LNCaP clone FGC (cell line): ENCODE measurements around the gene FNDC7.
A peak's percentile ranks its signal among the peaks of the same experiment; 100 is the strongest.

Source experiments
- DNase-seq: peaks from one replicate; pipeline ENCODE4 v3.0.0-alpha.2; 2011; ENCODE audit warnings: low read depth
- H3K4me3 ChIP-seq: 2 replicates; pipeline ENCODE4 v1.5.1; 2011; ENCODE audit warnings: mild to moderate bottlenecking, low read depth, low read length, control low read depth
- TF ChIP-seq, protein P1 (sequence below): IDR thresholded peaks from 2 replicates; pipeline ENCODE4 v1.5.1; 2012; ENCODE audit warnings: mild to moderate bottlenecking; ENCODE audit not compliant: control insufficient read depth, insufficient read depth; ENCODE audit errors: extremely low read depth

The FNDC7 gene

GRCh38 chr1:108708691-108709660 is 3.7 kb upstream of the FNDC7 start:
- H3K4me3 ChIP-seq = no peak overlapping the region
- TF ChIP-seq, protein P1, sequence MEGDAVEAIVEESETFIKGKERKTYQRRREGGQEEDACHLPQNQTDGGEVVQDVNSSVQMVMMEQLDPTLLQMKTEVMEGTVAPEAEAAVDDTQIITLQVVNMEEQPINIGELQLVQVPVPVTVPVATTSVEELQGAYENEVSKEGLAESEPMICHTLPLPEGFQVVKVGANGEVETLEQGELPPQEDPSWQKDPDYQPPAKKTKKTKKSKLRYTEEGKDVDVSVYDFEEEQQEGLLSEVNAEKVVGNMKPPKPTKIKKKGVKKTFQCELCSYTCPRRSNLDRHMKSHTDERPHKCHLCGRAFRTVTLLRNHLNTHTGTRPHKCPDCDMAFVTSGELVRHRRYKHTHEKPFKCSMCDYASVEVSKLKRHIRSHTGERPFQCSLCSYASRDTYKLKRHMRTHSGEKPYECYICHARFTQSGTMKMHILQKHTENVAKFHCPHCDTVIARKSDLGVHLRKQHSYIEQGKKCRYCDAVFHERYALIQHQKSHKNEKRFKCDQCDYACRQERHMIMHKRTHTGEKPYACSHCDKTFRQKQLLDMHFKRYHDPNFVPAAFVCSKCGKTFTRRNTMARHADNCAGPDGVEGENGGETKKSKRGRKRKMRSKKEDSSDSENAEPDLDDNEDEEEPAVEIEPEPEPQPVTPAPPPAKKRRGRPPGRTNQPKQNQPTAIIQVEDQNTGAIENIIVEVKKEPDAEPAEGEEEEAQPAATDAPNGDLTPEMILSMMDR = 0 out of 2 replicates have a peak, but pooled peaks have one; percentile 17
- DNase-seq = no peak

- H3K4me3 ChIP-seq = no peak overlapping the region
- TF ChIP-seq, protein P1 = no peak
- DNase-seq = no peak
Observed at GRCh38 chr1:108715932-108716331, 3.2 kb downstream of the FNDC7 start.

DNA sequence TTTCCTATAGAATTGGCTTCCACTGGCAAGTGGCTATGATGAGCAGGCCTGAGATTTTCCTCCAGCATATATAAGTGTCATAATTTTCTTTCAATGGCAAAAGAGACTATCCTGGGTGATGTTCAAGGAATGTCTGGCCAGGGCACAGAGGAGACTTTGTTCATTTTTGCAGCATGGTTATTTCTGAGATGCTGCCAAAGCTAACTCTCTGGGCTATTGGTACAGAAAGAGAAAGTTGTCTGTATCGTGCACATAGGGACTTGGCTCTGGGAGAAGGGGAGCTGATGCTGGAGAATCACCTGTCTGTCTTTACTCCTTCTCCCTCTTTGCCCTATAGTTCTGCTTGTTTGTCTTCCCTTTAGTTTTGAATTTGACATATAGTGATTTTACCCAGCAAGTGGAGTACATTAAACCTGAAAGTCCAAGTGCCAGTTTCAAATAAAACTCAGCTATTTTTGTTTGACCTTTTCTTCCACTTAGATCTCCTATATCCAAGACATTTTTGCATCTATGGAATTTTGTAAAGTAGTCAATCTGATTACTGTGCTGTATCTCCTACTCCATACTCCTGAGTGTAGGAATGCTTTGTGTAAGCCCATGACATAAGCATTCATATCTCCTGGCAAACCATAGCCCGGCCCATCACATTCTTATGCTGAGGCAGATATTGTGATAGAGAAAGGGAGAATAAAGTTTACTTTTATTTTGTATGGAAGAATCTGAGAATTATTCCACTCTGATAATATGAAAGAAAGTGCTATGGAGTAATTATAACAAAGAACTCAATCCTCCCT is 3.9 kb downstream of the FNDC7 start:
- no peak for DNase-seq
- no peak overlapping the region for H3K4me3 ChIP-seq
- TF ChIP-seq, protein P1 = no peak

- TF ChIP-seq, protein P1 = no peak
- no peak for DNase-seq
- H3K4me3 ChIP-seq = no peak overlapping the region
Observed at GRCh38 chr1:108717774-108718316, 5.1 kb downstream of the FNDC7 start.

DNA sequence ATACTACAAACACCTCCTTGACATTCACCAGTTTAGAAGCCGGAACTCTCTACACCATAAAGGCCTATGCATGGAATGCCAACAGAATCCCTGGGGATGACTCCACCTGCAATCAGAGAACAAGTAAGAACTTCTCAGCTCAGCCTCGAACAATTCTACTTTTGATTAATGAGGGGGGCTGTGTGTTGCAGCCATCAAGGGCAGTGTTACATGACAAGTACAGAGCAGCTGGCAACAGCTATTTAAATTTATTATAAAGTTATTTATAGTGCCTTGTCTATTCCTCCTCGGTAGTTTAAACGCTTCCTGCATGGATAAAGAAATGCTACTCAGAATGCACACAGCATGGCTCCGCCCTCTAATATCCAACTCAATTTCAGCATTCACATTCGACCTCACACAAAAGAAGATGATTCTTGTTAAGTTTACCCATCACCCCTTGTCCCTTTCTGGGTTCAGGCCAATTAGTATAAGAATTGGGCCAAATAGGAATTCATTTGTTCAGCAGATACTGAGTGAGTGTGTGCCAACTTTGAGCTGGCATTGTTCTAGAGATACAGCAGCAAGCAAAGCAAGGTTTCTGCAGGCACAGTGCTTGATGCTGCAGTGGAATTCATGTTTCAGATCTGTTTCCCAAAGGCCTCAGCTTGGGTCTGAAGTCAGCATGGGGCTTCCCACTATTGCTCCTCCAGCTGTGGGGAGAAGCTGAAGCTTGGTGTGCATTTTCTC is 6.4 kb downstream of the FNDC7 start:
- DNase-seq = no peak
- H3K4me3 ChIP-seq = no peak overlapping the region
- TF ChIP-seq, protein P1 = no peak

DNA sequence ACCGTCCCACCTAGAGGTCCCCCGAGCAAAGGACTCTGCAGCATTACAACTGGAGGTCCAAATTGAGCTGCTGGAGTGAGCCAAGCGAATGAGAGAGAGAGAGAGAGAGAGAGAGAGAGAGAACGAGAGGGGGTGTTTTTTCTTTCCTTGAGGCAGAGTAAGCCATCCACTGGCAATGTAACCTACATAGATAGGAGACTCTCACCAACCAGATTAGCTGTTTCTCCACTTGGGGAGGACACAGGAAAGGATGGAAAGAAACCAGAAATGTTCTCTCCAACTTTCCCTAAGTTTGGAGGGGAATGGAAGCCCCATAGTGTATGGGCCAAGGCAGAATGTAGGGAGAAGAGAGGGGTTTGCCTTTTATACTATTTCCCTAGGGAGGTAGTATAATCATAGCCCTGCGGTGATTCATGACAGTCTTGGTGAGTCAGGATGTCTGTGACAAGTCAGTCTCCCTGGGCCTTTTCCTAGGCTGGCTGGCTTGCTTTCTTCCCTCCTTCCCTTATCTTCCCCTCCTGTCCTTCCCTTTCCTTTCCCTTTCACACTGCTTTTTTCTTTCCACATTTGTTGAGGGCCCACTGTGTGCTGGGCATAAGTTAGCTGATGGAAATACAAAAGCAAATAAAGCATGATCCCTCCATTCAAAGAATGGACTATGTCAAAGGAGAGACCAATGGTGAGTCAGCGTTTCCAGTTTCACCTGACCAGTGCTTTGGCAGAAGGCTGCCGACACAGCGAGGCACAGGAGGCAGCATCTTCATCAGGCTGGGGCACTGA is 7.1 kb downstream of the FNDC7 start:
- no peak for DNase-seq
- H3K4me3 ChIP-seq = no peak overlapping the region
- TF ChIP-seq, protein P1 = no peak
